ENCODE data around the gene DLG5.

The DLG5 gene

DNA sequence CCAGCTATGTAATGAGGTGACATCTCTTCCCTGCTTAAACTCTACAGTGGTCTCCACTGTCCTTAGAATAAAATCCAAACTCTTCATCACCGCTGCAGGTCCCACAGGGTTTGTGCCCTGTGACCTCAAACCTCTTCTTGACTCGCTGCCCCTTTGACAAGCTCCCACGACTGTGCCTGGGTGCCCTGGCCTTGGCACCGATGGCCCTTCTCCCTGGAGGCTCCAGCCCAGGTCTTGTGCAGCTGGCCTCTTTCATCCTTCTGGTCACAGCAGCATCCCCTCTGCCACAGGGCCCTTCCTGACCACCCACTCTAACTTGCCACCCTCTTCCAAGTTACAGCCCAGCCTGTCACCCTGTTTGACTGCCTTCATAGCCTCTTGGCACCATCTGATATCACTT is 108.2 kb downstream of the DLG5 start:
- DNase-seq: no peak

DNA sequence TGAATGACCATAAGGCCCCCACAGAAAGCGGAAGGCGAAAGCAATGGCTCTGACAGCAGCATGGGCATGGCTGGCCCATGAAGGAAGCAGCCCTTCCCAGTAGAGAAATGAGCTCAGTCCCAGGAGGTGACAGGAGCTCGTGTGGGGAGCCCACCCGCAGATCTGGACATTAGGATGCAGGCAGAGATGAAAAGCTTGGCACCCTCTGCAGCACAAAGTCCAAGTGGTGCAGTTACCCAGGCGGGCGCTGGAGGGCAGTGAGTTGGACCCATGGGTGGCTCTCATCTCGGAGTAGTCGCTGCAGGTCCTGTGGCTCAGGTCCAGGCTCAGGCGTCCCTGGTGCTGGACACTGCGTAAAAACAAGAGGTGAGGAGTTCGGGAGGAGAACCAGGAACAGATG is 109.0 kb downstream of the DLG5 start:
- DNase-seq: no peak

DNA sequence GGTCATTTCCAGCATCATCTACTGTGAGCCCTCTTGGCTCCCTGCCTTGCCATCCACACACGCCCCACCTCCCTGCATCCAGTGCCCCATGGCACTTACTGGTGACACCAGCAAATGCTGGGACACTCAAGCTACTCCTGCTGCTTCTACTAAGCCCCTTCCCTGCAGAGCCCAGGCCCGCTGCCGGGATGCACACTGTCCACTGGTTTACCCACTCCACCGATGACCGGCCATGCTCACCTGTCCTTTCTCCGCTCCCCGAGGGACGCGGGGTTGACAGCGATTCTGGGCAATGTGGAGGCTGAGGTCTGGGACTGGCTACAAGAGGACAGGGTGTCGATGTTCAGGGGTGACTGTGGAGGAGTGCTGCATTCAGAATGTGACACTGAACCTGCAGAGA is 110.2 kb downstream of the DLG5 start:
- no peak for DNase-seq

DNA sequence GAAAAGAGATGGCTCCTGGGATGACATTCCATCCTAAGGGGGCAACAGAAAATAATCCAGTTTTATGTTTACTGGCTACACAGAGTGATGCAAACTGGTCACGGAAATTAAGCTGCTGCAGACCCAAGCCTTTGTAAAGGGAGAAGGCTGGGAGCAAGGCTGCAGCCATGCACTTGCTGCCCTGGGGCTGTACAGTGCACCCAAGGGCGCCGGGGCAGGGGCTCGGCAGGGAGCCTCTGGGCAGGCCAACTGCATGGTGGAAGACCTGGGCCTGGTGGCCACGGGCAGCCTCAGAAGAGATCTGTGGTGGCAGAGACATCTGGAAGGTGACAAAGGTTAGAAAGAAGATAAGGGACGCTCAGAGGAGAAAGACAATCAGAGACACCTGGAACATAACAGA is 113.8 kb downstream of the DLG5 start:
- DNase-seq: no peak

DNA sequence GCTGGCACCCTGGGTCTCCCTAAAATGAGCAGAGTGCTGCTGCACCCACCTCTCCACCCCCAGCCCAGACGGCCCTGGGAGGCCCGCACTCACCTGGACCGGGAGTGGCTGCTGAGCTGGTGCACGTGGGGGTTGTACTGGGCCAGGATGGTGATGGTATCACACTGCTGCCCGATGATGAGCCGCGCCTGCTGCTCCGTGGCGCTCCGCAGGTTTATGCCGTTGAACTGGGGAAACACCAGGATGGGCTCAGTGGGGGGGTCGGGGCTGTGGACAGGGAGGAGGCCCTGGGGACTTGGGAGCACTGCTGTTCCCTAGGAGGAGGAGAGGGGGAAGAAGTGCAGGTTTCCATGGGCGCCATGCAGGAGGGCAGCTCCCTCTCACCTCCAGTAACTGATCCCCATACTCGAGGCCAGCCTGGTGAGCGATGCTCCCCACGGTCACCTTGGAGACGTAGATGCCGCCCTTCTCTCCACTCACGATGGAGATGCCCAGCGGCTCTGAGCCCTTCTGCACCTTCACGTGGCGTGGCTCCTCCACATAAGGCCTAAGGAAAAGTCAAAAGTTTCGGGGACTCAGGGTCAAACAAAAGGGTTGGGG is 114.6 kb downstream of the DLG5 start:
- no peak for DNase-seq

DNA sequence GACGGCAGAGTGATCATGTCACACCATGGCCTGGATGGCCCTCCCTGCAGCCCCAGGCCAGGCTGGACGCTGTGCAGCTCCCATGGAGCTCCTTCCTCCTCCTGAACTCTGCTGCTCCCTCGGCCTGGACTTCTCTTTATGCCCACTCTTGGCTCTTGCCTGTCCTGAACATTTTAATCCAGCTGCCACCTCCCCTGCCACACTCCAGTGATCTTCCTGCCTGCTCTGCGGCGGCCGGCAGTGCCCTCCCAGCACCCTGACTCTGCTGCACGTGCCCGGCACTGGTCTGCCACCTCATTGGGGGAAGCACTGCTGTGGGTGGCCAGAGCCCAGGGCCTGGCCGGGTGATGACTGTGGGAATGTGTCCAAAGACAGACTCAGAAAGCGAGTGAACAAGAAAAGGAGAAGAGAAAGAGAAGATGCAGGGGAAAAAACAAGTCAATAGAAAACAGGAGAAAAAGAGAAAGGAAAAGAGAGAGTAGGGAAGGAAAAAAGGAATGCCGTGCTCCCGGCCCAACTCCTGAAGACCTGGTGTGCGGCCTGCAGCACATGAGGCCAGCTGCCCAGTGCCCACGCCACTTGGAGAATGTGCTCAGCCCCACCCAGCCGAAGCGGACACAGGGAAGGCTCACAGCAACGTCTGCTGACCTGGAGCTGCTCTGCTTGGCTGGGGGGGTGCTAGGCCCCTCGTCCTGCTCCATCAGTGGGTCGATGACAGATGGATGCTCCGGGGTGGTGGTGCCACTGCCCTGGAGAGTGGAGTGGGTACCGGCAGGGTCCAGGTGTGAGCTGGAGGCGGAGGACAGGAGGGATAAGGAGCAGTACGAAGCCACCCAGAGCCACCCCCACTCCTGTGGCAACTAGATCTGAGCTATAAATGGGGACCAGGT is 115.9 kb downstream of the DLG5 start:
- no peak for DNase-seq

DNA sequence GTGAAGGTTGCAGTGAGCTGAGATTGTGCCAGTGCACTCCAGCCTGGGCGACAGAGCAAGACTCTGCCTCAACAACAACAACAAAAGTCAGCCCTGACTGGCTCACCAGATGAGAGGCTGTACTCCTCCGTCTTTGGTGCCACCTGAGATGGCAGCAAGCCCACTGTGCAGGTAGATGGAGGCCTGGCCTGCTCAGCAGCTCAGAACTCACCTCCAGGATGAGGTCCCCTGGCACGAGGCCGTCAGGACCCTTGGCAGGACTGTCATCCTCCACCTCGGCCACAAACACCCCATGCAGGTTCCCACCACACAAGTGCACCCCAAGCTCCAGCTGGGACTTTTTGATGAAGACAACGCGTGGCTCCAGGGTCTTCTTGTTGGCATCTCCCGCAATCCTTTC is 117.2 kb downstream of the DLG5 start:
- no peak for DNase-seq

DNA sequence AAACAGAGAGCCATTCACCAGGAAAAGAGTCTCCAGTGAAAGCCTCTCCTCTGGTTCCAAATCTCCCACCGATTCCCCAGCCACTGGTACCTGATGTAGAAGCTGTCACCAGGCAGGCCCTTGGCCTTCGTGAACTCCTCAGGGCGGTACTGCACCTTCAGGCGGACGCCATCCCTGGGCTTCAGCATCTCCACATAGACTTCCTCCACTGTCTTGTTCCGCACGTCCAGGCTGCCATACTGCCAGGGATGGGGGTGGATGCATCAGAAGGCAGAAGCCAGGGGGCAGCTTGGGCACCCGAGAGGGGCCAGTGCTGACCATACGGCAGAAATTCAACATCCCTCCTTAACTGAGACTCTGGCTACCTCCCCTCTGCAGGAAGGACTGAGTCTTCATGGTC is 118.8 kb downstream of the DLG5 start:
- no peak for DNase-seq

DNA sequence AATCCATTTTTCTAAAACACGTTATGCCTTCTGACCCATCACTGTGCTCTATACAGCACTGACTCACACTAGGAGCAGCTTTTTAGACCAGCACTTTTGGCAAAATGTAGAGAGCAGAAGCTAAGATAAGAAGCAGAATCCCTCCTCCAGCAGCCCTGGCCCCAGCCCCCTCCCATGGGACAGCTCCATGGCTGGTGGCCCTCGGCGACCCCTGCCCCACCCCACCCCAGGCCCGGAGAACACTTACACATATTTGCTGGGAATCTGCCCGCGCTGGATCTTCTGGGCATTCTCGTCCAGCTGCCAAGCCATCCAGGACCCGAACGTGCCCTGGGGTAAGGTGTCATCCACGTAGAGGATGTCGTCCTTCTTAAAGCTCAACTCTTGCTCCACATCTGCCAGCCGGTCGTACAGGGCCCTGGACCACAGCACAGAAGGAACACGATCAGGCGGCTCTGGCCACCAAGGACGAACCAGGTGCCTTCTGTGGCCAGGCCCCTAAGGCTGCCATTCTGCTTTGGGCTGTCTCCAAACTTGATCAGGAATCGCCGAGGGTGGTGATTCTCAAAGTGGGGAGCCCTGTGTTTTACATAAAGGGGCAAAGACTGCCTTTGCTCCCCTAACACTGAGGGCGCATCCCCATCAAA is 119.9 kb downstream of the DLG5 start:
- DNase-seq: no peak

DNA sequence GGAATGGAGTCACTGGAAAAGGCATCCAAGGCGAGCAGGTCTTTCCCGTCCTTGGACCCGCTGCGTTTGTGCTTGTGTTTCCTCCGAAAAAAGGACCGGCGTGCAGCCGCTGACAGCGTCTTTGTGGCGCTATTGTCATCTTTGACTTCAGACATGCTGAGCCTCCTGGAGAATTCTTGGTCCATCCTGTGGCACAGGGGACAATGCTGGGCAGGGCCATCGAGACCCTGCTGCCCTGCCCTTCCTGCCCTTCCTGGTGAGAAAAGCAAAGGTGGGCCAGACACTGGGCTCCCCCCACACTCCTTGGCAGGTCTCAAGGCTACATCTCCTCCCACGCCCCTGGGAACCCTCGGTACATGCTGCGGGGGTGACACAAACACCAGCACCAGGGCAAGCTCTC is 120.9 kb downstream of the DLG5 start:
- no peak for DNase-seq

DNA sequence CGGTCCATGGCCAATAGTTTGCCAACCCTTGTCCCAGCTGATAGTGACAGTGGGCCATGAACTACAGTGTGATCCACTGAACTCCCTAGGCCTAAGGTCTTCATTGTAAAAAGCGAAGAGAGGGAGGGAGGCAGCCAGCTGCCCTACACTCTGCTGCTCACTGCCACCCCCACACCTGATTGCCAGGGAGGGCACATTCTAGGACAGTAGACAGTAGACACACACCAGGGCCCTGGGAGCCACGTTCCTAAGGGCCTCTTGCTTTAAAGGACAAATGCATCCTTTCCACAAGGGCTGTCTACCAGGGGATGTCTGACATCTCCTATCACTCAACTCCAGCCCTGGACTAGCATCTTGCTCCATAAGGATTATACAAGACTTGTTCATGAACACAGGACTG is 122.2 kb downstream of the DLG5 start:
- no peak for DNase-seq

DNA sequence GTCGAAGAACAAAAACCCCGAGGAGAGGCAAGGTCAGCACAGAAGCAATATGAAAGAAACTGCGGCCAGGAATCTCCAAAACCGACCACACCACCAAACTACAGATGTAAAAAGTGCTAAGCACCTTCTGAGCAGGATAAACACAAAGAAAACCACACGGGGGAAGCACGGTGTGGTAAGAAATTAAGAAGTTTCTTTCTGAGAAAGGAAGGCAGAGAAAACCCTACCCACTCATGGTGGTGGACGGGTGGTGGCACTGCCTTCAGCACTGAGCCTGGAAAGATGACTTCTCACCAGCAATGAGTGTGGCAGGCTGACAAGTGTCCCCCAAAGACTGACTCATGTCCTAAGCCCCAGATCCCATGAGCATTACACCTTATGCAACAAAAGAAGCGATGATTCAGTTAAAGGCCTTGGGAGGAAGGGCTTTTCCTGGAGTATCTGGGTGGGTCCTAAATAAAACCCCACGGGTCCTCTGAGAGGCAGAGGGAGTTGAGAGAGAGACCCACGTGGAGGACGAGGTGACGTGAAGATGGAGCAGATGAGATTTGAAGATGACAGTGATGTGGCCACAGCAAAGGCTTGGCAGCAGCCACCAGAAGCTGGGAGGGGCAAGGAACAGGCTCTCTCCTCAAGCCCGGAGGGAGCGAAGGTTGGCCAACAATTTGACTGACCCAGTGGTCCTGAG is 124.9 kb downstream of the DLG5 start:
- DNase-seq: peak; percentile 67

DNA sequence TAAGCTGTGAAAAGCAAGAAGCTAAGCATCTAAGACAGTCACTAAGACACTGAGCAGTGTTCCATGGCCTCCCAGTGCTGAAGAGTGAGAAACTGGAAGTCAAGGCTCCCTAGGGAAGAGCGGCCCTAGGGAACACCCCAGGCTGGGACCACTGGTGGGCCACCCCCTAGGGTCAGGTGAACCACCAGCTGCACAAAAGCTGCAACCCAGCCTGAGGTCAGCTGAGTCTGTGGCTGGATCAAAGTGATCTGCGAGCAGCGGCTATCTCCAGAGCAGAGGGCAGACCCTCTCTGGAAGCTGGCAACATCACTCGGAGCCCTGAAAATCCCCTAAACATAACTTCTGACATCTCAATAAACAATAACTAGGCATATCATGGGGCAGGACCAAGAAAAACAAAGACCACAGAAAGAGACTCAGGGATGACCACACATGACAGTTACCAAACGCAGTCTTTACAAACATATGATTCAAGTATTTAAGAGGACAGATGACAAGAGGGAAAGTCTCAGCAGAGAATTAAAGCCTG is 125.8 kb downstream of the DLG5 start:
- DNase-seq: no peak

DNA sequence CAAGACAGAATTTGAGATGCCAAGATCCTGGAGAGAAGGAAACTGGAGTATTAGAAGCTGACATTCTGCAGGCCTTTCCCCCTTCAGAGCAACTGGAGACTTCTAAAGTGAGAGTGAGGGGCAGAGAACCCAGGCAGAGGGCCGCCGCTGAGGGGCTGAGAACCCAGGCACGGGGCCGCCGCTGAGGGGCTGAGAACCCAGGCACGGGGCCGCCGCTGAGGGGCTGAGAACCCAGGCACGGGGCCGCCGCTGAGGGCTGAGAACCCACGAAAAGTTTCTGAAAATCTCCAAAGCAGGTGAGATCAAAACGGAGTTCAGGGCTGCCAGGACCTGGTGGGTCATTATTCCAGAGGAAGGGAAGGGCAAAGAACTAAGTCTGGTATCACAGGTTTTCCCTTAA is 126.2 kb downstream of the DLG5 start:
- no peak for DNase-seq

DNA sequence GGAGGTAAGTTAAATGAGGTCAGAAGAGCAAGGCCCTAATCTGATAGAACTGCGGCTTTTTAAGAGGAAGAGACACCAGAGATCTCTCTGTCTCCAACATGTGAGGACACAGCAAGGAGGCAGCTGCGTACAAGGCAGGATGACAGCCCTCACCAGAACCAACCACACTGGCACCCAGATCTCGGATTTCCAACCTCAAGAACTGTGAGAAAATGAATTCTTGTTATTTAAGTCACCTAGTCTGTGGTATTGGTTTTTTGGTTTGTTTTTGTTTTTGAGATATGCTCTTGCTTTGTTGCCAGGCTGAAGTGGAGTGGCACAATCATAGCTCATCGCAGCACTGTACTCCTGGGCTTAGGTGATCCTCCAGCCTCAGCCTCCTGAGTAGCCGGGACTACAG is 127.2 kb downstream of the DLG5 start:
- peak; percentile 41 for DNase-seq

DNA sequence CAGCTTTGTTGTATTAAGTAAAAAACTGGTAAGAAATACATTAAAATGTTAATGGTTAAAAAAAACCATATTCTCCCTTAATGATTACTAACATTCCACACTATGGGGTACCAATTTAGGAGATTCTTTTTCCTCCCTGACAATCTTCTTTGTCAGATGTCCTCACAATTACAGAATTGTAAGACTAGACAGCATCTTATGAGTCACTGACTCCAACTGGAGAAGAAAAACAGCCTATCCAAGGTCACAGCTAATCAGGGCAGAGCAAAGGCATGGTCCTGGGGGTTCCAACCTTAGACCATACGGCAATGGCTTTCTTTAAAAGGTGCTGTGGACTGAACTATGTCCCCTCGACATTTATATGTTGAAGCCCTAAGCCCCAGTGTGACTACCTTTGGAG is 127.6 kb downstream of the DLG5 start:
- no peak for DNase-seq

DNA sequence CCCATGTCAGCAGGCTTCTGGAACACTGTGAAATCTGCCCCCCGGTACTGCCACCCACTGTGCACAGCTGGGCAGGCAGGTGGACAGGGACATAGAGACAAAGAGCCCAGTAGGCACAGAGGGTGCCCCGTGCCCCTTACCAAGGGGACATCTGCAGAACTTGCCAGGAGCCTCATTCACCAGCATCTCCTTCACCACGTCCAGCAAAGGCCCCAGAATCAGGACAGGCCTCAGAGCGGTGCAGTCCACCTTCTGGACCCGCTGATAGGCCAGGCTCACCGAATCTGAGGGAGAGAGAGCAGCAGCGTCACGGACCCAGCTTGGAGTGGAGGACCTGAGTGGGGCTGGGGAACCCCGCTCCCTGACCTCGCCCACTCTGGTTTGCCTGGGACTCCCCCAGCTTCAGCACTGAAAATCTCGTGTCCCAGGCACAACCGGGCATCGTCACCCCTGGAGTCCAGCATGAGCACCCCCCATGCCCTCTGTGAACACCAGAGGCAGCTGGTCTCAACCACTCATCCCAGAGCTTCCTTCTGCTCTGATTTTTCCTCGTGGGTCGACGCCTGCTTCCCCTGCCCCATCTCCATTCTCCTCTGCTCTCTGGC is 130.1 kb downstream of the DLG5 start:
- no peak for DNase-seq

DNA sequence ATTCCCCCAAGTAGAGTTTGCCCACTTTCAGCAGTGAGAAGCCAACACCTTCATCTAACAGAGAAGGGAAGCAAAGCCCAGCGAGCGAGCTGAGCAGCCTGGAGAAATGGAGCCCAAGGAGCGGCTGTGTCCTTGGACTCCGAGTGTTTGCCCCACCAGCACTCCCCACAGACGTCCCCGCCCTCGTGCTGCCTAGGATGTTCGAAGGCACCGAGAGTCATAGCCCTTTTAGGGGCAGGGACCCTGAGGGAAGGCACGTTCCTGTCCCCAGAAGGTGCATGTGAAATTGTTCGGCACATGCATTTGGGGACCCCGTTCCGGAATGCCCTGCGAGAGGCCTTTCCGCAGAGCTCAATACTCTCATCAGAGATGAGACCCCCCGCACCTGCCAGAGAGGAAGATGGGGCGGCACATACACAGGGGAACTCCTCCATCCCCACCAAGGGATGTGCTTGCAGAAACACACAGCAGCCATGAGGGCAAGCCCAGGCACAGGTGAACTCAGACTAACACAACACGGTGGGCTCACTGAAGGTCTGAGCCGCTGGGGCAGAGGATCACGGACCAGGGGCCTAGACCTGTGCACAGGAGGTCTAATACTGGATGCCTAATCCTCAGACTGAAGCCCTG is 131.0 kb downstream of the DLG5 start:
- DNase-seq: no peak

DNA sequence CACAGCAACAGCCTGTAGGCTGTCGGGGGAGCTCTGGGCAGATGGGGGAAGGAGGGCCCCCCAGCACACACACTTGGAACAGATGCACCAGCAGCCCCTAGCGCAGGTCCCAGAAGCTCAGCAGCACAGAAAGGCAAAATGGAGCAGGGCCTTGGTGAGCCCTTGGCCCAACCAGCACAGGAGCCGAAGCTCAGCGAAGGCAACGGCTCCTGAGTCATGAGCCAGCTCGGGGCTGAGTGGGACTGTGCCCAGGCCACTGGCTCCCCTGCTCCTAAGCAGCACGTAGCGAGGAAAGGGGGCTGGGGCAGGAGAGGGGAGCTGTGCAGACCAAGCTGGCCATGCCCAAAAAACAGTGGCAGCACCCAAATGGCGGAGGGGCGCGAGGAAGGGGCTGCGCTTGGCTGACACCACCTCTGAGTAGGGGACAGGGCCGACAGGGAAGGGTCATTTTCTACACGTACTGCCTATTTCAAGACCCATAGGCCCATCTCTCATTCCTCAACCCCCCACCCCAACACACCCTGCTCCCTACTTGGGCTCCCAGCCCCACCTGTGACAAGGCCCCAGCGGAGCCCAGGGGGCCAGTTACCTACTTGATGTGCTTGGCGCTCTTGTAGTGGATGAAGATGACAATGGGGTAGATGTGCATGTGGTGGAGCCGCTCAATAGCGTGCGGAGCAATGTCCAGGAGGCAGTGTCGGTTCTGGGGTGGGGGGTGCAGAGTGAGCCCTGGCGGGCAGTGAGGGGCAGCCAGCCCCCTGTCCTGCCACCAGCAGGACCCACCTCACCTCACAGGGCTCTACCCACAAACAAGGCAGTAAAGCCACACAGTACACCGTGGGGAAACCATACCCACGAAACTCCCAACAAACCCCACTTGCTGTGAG is 132.1 kb downstream of the DLG5 start:
- DNase-seq: no peak

DNA sequence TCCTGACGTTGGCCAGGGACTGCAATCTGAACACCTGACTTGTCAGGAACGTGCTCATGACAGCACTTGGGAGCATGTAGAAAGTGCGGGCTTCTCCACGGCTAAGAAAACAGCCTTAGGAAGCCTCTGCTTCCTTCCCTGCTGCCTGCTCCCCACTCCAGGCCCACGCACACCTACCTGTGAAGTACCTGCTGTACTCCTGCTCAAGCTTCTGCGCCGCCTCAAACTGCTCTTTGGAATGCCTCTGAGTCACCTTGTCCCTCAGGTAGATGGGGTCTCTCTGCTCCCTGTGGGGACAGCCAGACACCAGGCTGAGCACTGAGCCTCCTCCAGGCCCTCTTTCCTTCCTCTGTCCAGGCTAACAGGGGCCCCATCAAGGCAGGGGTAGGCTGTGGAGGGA is 132.7 kb downstream of the DLG5 start:
- DNase-seq: no peak

DNA sequence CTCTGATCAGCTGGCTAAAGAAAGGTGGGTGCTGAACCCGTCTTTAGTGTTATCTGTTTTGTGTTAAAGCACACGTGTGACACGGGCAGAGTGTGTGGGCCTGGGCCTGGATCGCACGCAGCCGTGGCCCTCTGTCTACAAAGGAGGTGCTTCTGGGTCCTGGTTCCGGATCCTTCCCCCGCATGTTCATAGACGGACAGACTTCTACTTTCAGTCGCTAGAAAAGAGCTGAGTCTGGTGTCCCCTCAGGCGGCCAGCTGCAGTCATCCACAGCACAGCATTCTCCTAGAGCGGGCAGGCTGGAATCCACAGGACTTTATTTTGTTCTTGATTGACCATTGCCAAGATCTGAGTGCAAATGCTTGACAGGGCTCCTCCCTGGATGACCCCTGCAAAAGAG is 134.4 kb downstream of the DLG5 start:
- DNase-seq: no peak

Measured in CD4-positive, alpha-beta T cell treated with Interleukin-4 for 4 hours (primary cell).